Choroid plexus epithelial cell (primary cell): ENCODE measurements around the gene GLS.

Source experiments
- DNase-seq: peaks from one replicate; pipeline ENCODE4 v3.0.0-alpha.2; 2010; ENCODE audit warnings: low read depth
- H3K4me3 ChIP-seq: 2 replicates; pipeline ENCODE4 v1.5.1; 2011; ENCODE audit warnings: low read depth, mild to moderate bottlenecking, control low read depth, low read length, moderate library complexity
- TF ChIP-seq, protein P1 (sequence below): conservative IDR thresholded peaks from 2 replicates; pipeline ENCODE4 v1.5.1; 2011; ENCODE audit warnings: low read depth, mild to moderate bottlenecking, control low read depth, inconsistent platforms, low read length, moderate library complexity

The GLS gene

DNA sequence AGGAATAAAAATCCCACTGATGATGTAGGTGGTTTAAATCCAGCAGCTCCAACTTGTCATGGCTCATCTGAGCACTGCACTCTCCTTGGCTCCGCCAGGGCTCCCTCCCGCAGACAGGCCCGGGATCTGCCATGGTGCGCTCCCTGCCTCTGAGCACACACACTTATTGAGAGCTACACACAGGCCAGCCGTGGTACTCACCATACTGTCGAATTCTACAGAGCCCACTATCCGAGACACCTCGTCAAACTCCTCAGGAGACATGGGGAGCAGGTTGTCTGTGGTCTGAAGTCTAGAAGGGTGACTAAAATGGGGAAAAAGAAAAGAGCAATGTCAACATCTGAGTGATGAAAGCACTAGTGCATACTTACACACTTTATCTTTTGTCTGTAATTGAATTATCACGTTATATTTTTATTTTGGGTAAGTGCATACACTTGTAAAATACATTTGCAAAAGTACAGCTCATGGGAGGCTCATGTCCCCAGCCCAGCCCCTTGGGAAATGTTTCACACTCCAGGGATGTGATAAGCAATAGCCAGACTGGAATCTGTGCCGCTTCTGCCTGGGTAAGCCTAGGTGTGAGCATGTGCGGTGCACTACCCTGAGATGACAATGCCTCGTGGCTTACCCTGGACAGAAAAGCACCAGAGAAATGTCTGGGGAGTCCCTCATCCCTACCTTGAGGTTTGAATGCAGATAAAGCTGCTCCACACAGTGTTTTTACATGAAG, 94.2 kb downstream of the GLS start:
- DNase-seq = no peak
- TF ChIP-seq, protein P1, sequence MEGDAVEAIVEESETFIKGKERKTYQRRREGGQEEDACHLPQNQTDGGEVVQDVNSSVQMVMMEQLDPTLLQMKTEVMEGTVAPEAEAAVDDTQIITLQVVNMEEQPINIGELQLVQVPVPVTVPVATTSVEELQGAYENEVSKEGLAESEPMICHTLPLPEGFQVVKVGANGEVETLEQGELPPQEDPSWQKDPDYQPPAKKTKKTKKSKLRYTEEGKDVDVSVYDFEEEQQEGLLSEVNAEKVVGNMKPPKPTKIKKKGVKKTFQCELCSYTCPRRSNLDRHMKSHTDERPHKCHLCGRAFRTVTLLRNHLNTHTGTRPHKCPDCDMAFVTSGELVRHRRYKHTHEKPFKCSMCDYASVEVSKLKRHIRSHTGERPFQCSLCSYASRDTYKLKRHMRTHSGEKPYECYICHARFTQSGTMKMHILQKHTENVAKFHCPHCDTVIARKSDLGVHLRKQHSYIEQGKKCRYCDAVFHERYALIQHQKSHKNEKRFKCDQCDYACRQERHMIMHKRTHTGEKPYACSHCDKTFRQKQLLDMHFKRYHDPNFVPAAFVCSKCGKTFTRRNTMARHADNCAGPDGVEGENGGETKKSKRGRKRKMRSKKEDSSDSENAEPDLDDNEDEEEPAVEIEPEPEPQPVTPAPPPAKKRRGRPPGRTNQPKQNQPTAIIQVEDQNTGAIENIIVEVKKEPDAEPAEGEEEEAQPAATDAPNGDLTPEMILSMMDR = no peak
- H3K4me3 ChIP-seq = no peak overlapping the region

DNA sequence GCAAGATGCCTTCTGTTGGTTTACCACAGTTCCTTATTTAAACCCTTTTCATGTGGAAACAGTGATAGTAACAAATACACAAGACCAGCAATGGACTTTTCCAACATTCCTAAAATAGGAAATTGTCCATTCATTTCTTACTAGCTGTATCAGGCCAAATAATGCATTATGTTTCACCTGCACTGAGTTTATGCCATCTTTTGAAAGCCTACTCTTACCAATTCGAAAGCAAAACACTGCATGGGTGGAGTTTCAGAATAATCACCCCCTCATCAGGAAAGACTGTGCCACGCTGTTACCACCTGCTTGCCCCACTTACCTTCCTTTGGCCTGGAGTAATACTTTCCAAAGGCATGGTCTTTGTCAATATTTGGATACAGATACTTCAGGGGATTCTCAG, 95.9 kb downstream of the GLS start:
- DNase-seq = no peak
- no peak overlapping the region for H3K4me3 ChIP-seq
- TF ChIP-seq, protein P1 = no peak

DNA sequence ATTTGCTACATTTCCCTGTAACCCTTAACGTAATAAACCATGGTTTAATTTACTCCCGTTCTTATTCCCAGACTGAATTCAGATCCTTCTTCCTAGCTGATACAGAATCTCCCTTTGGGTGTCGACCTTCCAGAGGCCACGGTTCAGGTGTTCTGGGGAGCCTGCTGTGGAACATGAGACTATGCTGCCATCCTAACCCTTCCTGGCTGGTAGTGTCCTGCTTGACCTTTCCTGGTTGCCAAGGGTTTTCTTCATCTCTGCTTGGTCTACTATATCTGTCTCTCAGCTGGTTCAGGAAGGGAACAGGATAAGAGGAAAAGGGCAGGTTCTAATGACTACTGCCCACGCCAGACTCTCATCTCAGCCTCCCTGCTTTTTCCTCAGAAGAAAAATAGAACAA, 96.9 kb downstream of the GLS start:
- DNase-seq = no peak
- H3K4me3 ChIP-seq = no peak overlapping the region
- TF ChIP-seq, protein P1 = no peak

DNA sequence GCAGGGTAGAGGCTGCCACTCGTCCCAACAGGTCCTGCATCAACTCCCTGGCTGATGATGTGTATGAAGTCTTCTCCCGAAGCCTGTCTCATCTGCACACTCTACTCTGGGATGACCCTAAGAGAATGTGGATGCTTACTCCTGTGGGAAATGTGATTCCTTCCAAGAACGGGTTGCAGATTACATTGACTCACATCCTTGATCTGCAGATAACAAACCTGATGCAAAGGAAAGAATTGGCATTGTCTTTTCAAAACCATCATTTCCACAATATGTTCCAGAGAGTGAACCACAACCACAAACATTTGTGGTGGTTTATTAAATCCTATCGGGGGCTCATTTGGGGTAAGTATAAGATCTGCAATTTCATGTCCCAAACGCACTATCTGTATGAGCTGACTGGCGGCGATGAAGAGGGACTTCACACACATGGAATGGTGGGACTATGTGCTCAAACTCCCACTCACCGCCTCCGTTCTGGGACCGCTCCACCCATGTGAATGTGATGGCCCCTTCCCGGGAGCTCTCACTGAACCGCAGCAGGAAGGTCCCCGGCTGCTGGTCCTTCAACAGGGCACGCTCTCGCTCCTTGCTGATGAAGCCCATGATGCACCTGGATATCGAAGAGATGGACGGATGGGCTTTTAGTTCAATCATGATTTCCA, 97.9 kb downstream of the GLS start:
- peak; percentile 42 for DNase-seq

DNA sequence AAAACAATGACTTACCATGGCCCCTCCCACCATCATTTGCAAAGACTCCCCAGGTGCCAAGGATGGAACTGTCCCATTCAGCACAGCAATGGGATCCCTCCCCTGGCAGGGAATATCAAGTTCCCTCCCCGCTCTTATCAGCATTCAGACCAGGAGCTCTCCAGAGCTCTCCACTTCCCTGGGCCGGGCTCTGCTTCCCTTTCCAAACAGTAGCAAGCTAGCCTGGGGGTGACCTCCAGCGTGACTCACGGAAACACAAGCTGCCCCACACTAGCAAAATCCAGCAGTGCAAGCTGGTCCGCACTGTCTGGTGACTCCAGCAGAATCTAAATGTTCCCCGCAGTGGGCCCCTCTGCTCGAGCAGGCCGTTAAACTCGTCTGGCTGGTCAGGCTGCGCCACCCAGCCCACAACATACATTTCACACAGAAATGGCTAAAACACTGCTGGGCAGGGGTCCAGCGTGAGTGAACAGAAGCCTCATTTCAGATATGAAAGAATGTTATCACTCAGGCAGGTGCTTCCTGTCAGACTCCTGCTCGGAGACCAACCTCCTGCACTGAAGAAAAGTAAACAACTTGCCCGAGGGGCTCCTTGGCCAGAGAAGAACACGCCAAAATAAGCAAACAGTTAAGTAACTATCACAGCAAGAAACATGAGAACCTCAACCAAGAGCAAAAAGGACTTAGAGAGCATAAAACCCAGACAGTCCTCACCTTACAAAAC, 99.4 kb downstream of the GLS start:
- TF ChIP-seq, protein P1 = no peak
- H3K4me3 ChIP-seq = peak overlapping the region; percentile 4
- peak; percentile 98 for DNase-seq

More for the DNA sequence above, 97.9 kb downstream of the GLS start:
- TF ChIP-seq, protein P1 = no peak
- H3K4me3 ChIP-seq = no peak overlapping the region

DNA sequence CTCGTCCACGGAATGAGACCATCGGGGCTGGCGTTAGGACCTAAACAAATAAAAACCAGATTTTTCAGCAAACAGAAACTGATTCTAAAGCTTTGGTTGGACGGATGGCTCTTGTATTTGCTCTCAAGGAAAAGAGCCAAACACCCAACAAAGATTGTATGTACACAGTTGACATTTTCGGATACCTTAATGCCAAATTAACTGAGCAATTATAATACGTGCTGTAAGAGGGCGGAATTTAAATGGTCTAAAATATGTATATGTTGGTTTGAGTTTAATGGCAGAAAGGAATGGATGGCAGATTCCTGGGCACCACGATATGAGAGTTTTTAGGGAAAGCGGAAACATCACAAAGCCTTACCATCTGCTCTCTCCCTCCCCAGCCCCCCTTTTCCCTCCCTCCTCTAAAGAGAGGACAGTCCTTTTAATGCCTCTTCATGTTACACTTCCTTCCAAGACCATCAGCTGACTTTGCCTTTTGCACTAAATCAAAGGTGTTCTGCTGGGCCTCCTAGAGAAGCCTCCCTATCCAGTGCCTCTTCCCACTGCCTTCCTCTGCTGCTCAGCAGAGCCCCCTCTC, 100.1 kb downstream of the GLS start:
- DNase-seq = no peak
- H3K4me3 ChIP-seq = no peak overlapping the region
- TF ChIP-seq, protein P1 = no peak
